Spleen (tissue), 11 donors: ENCODE results near the gene MCF2L. TPM values are rescaled to one million over a fixed set of nuclear protein-coding genes. Genes with fewer than 3 reads are reported as not detected.
A peak's percentile ranks its signal among the peaks of the same experiment; 100 is the strongest.

Source experiments
- DNase-seq: peaks from one replicate; pipeline ENCODE4 v3.0.0-alpha.2; 2020
- H3K27ac ChIP-seq, 8 donors: fragments of 200-600 bp; sonication (generic) in 7 of 8; 1 replicate in 4 of 8; 2 replicates in 4 of 8; pipeline versions ENCODE4 v1.5.0 to v1.8.0; 2016 to 2021; ENCODE audit warnings: inconsistent platforms in 4 of 8, mild to moderate bottlenecking in 4 of 8, moderate library complexity in 1 of 8
- H3K27me3 ChIP-seq, 7 donors: fragments of 200-600 bp; sonication (generic) in 6 of 7; replicated peaks in 1 of 7; 1 replicate in 4 of 7; 2 replicates in 3 of 7; pipeline versions ENCODE4 v1.5.0 to v1.8.0; 2016 to 2021; ENCODE audit warnings: inconsistent platforms in 3 of 7, mild to moderate bottlenecking in 1 of 7
- H3K36me3 ChIP-seq, 6 donors: fragments of 200-600 bp; sonication (generic) in 5 of 6; 1 replicate in 4 of 6; 2 replicates in 2 of 6; pipeline versions ENCODE4 v1.5.0 to v1.8.0; 2016 to 2021; ENCODE audit warnings: inconsistent platforms in 2 of 6
- H3K4me1 ChIP-seq, 6 donors: fragments of 200-600 bp; sonication (generic) in 5 of 6; 1 replicate in 3 of 6; 2 replicates in 3 of 6; pipeline versions ENCODE4 v1.5.0 to v1.8.0; 2016 to 2021; ENCODE audit warnings: inconsistent platforms in 3 of 6
- H3K4me3 ChIP-seq, 8 donors: fragments of 200-600 bp; sonication (generic) in 7 of 8; 1 replicate in 4 of 8; 2 replicates in 4 of 8; pipeline versions ENCODE4 v1.5.0 to v1.8.0; 2016 to 2021; ENCODE audit warnings: inconsistent platforms in 4 of 8, mild to moderate bottlenecking in 4 of 8, moderate library complexity in 2 of 8
- H3K9me3 ChIP-seq, 8 donors: fragments of 200-600 bp; sonication (generic) in 7 of 8; 1 replicate in 4 of 8; 2 replicates in 4 of 8; pipeline versions ENCODE4 v1.5.0 to v1.8.0; 2016 to 2021; ENCODE audit warnings: inconsistent platforms in 4 of 8
- CTCF ChIP-seq, 11 experiments: fragments of 200-600 bp in 7 of 11; fragments of 450-650 bp in 4 of 11; sonication (generic) in 4 of 11; IDR thresholded peaks in 8 of 11; conservative IDR thresholded peaks in 3 of 11; 1 replicate in 7 of 11; 2 replicates in 4 of 11; pipeline versions ENCODE4 v1.4.0 to v1.8.0; 2016 to 2021; ENCODE audit warnings: antibody characterized with exemption in 11 of 11, inconsistent platforms in 4 of 11, mild to moderate bottlenecking in 1 of 11
- POLR2A ChIP-seq, 3 donors: fragments of 450-650 bp; IDR thresholded peaks; one replicate each; pipeline ENCODE4 v1.5.1; 2017; ENCODE audit warnings: antibody characterized with exemption in 3 of 3, mild to moderate bottlenecking in 1 of 3
- POLR2AphosphoS5 ChIP-seq, 3 donors: sonication (generic); formaldehyde crosslinking; IDR thresholded peaks; one replicate each; pipeline ENCODE4 v1.5.1; 2017; ENCODE audit warnings: antibody characterized with exemption in 3 of 3
- WGBS, 5 donors: extraction: QIAGEN DNeasy Blood & Tissue Kit in 3 of 5; methylation state at CpG; one replicate each; pipeline versions ENCODE4 v1.1.5 to v1.1.7; 2013 to 2018; 5-methylcytosine and 5-hydroxymethylcytosine counted together
- intact Hi-C: fragments of 100-400 bp; cut with DNase I; formaldehyde crosslinking; loops from one replicate; pipeline ENCODE4 v1.15.0; 2023; ENCODE audit warnings: low total_unique reads
- polyA plus RNA-seq, 3 donors: library from polyadenylated mRNA; stranded (reverse); fragments of 200-250 nt; gene quantifications; one replicate each; pipeline ENCODE4 v1.2.1, GENCODE V29; 2013
- total RNA-seq, 7 donors: library from RNA; depleted of rRNA in 3 of 7; stranded (reverse); fragments of >200 nt in 3 of 7; fragmentation: NEBNext Ultra II Directional in 4 of 7; extraction: Animal tissue kit (Norgen Biotek cat#: 25700) in 4 of 7; gene quantifications; one replicate each; pipeline versions ENCODE4 v1.1.0 to v1.2.1, GENCODE V29; 2016 to 2021
- donor health status: healthy with polysubstance abuse.
- donor health status: DM: no; HTN: no; CAD: no; lungs with moderate emphysema.
- donor health status: DM: no; HTN: no; CAD: no.
- donor health status: Bipolar disorder and iron deficiency.
- donor health status: healthy.
- donor health status: DM: no; HTN: no; CAD: no.
- donor health status: DM: yes; HTN: yes; CAD: no.

Gene MCF2L
- total and polyA plus RNA-seq, 10 donors = 4.3 to 21.4 (median 13.0) TPM

- H3K4me1 ChIP-seq = peaks cover 0 to 33% (median 22%) of the 10 kb centered on the region in 6 donors
- intact Hi-C loops = no loop called here
- DNase-seq = peak; percentile 47
- no peak overlapping the region for H3K27ac ChIP-seq
- peaks cover 0 to 42% (median 1%) of the 10 kb centered on the region in 7 donors for H3K27me3 ChIP-seq
- WGBS, 5 donors = 81 to 96% (median 85%) methylated on average over 8 of the region's 8 CpGs
- H3K36me3 ChIP-seq = no peaks in the 10 kb centered on the region
- TF ChIP-seq POLR2AphosphoS5 (IDR thresholded peaks at IDR 0.05) = no peak
- TF ChIP-seq CTCF (IDR thresholded peaks at IDR 0.05 in 8 of 11, conservative IDR thresholded peaks at IDR 0.05 in 3 of 11) = no peak
- no peak for TF ChIP-seq POLR2A (IDR thresholded peaks at IDR 0.05)
- H3K9me3 ChIP-seq = peaks cover 0 to 6% (median 0%) of the 10 kb centered on the region in 8 donors
- no peak overlapping the region for H3K4me3 ChIP-seq
Observed at GRCh38 chr13:112974125-112974524, 5.1 kb downstream of the MCF2L start.

- WGBS, 5 donors = 84 to 95% (median 94%) methylated on average over 13 of the region's 13 CpGs
- Histone ChIP-seq H3K9me3 (peaks cover 0 to 6% (median 0%) of the 10 kb centered on the region in 8 donors), H3K27me3 (peaks cover 0 to 42% (median 0%) of the 10 kb centered on the region in 7 donors), H3K36me3 (no peaks in the 10 kb centered on the region), H3K4me1 (peaks cover 0 to 33% (median 20%) of the 10 kb centered on the region in 6 donors), H3K4me3 (no peak overlapping the region), H3K27ac (no peak overlapping the region)
- intact Hi-C loops = no loop called here
- no peak for DNase-seq
- TF ChIP-seq POLR2A (IDR thresholded peaks at IDR 0.05) (no peak), POLR2AphosphoS5 (IDR thresholded peaks at IDR 0.05) (no peak), CTCF (IDR thresholded peaks at IDR 0.05 in 8 of 11, conservative IDR thresholded peaks at IDR 0.05 in 3 of 11) (no peak)
Observed at GRCh38 chr13:112974671-112975070, 5.7 kb downstream of the MCF2L start.

GRCh38 chr13:112975401-112975939 is 6.5 kb downstream of the MCF2L start:
- H3K36me3 ChIP-seq = no peaks in the 10 kb centered on the region
- H3K4me3 ChIP-seq = no peak overlapping the region
- peaks cover 0 to 36% (median 17%) of the 10 kb centered on the region in 6 donors for H3K4me1 ChIP-seq
- intact Hi-C loops = no loop called here
- WGBS, 5 donors = 83 to 94% (median 92%) methylated on average over 21 of the region's 21 CpGs
- no peak overlapping the region for H3K27ac ChIP-seq
- peaks cover 0 to 6% (median 0%) of the 10 kb centered on the region in 8 donors for H3K9me3 ChIP-seq
- peaks cover 0 to 41% (median 0%) of the 10 kb centered on the region in 7 donors for H3K27me3 ChIP-seq
- TF ChIP-seq POLR2AphosphoS5 (IDR thresholded peaks at IDR 0.05) (no peak), POLR2A (IDR thresholded peaks at IDR 0.05) (no peak), CTCF (IDR thresholded peaks at IDR 0.05 in 8 of 11, conservative IDR thresholded peaks at IDR 0.05 in 3 of 11) (no peak)
- no peak for DNase-seq

GRCh38 chr13:112976526-112976925 is 7.5 kb downstream of the MCF2L start:
- peaks cover 0 to 46% (median 21%) of the 10 kb centered on the region in 6 donors for H3K4me1 ChIP-seq
- no peak overlapping the region for H3K4me3 ChIP-seq
- WGBS, 5 donors = 87 to 93% (median 90%) methylated on average over 14 to 20 of the region's 20 CpGs
- H3K9me3 ChIP-seq = peaks cover 0 to 2% (median 0%) of the 10 kb centered on the region in 8 donors
- H3K36me3 ChIP-seq = no peaks in the 10 kb centered on the region
- TF ChIP-seq CTCF (IDR thresholded peaks at IDR 0.05 in 8 of 11, conservative IDR thresholded peaks at IDR 0.05 in 3 of 11) (no peak), POLR2A (IDR thresholded peaks at IDR 0.05) (no peak), POLR2AphosphoS5 (IDR thresholded peaks at IDR 0.05) (no peak)
- peaks cover 0 to 36% (median 0%) of the 10 kb centered on the region in 7 donors for H3K27me3 ChIP-seq
- no peak for DNase-seq
- intact Hi-C loops = no loop called here
- no peak overlapping the region for H3K27ac ChIP-seq
